ENCODE measurements around the gene NIN. TPM values are rescaled to one million over a fixed set of nuclear protein-coding genes. Genes with fewer than 3 reads are reported as not detected.

NIN gene
- total and polyA plus RNA-seq, 2 of the 4 experiments (the other 2 are of a cell fraction) = 15.2 to 98.4 TPM

DNA sequence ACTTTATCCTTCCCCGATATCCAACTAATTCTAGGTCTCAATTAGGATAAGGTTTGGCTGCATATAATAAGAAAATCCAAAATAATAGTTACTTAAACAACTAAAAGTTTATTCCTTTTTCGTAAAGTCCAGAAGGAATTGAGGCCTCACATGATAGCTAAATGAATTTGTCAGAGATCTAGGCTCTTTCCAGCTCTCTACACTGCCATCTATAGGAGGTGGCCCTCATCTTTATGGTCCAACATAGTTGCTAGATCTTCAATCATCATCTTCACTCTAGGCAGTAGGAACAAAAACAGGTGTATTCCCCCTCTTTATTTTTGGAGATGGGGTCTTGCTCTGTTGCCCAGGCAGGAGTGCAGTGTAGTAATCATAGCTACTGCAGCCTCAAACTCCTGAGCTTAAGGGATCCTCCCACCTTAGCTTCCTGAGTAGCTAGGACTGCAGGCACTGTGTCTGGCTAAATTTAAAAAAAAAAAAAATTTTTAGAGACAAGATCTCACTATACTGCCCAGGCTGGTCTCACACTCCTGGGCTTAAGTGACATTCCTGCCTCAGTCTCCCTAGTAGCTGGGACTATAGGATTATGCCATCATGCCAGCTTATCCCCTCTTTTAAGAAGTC, 116.4 kb downstream of the NIN start:
- H3K9me1 ChIP-seq (ENCODE audit: insufficient read depth, low read length) = no peaks in the 10 kb centered on the region; the same call in 1 of the 2 replicates
- ChIA-PET POLR2A (ENCODE audit: unreplicated experiment) (interaction anchor here (0.6 to 1.4 kb wide), 2 partner anchors 46 to 607 kb away, joined by 3 to 8 read pairs; partner anchors contain the start of gene SAV1), CTCF (interaction anchor here (0.6 to 2.5 kb wide), 10 partner anchors 9 to 167 kb away, joined by 3 to 8 read pairs (median 5); no protein-coding TSS in a partner anchor)
- no peak overlapping the region for H3K27ac ChIP-seq (ENCODE audit: insufficient read depth, low read length)
- H3K36me3 ChIP-seq (ENCODE audit: control insufficient read depth, insufficient read depth, low read length) = no peaks in the 10 kb centered on the region
- BruUV-seq (replicated peaks) = no TSS peak
- no peak overlapping the region for H3K4me2 ChIP-seq (ENCODE audit: low read depth, low read length)
- no peak overlapping the region for H4K5ac ChIP-seq (ENCODE audit: low read depth, low read length)
- DNase-seq (peak; percentile 38), ATAC-seq (ENCODE audit: low read depth) (peak; percentile 65)
- dilution Hi-C loops (cut with HindIII; ENCODE audit: low sequenced_read_pairs, unreplicated experiment) = no loop called here
- H2BK5ac ChIP-seq (ENCODE audit: low read depth, low read length, poor library complexity, severe bottlenecking) = no peak overlapping the region
- no CpG with 5 or more reads among the region's 2 CpGs for WGBS, 2 experiments (ENCODE audit: extremely low coverage in 2 of 2, insufficient read length in 1 of 2)
- no peak overlapping the region for H3K56ac ChIP-seq (ENCODE audit: extremely low read depth, insufficient read depth, low read length)
- TF ChIP-seq USF2 (IDR thresholded peaks at IDR 0.05; ENCODE audit: low read depth, low read length) (no peak), CTCF (conservative IDR thresholded peaks at IDR 0.05; ENCODE audit: low read depth, low read length) (peak; percentile 54), FOS (IDR thresholded peaks at IDR 0.05; ENCODE audit: low read depth, low read length) (no peak), CEBPB (IDR thresholded peaks at IDR 0.05; ENCODE audit: low read depth, low read length) (no peak), NFE2L2 (IDR thresholded peaks at IDR 0.05; ENCODE audit: low read depth, low read length) (no peak), MAFK (IDR thresholded peaks at IDR 0.05; ENCODE audit: low read depth, low read length) (no peak), MAZ (IDR thresholded peaks at IDR 0.05; ENCODE audit: borderline replicate concordance, low read depth, low read length) (no peak), RCOR1 (IDR thresholded peaks at IDR 0.05; ENCODE audit: insufficient replicate concordance, low read length) (no peak), RAD21 (IDR thresholded peaks at IDR 0.05; ENCODE audit: low read length) (peak; percentile 59), SMC3 (IDR thresholded peaks at IDR 0.05; ENCODE audit: low read depth, low read length) (peak; percentile 38), POLR2A (IDR thresholded peaks at IDR 0.05; ENCODE audit: low read depth, low read length) (no peak), BHLHE40 (IDR thresholded peaks at IDR 0.05; ENCODE audit: low read depth, low read length) (no peak), MXI1 (IDR thresholded peaks at IDR 0.05; ENCODE audit: borderline replicate concordance, low read depth, low read length) (no peak)
- TF ChIP-seq, protein P1, sequence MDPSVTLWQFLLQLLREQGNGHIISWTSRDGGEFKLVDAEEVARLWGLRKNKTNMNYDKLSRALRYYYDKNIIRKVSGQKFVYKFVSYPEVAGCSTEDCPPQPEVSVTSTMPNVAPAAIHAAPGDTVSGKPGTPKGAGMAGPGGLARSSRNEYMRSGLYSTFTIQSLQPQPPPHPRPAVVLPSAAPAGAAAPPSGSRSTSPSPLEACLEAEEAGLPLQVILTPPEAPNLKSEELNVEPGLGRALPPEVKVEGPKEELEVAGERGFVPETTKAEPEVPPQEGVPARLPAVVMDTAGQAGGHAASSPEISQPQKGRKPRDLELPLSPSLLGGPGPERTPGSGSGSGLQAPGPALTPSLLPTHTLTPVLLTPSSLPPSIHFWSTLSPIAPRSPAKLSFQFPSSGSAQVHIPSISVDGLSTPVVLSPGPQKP (IDR thresholded peaks at IDR 0.05; ENCODE audit: borderline replicate concordance, low read depth, low read length) = no peak
- in situ Hi-C loops (cut with MboI; ENCODE audit: low sequenced_read_pairs) = no loop called here
- H2BK15ac ChIP-seq (ENCODE audit: low read depth, low read length) = no peak overlapping the region
- intact Hi-C loops (cut with micrococcal nuclease) = no loop called here
- H3K9ac ChIP-seq (ENCODE audit: low read depth, low read length) = no peak overlapping the region
- H4K20me1 ChIP-seq (ENCODE audit: insufficient read depth, low read length) = no peaks in the 10 kb centered on the region
- no peak overlapping the region for H2BK20ac ChIP-seq (ENCODE audit: low read depth, low read length)
- H4K8ac ChIP-seq (ENCODE audit: low read depth in 2 of 2, low read length in 2 of 2) = no peak overlapping the region
- peaks cover 5% of the 10 kb centered on the region; the same call in 1 of the 2 replicates for H3K4me1 ChIP-seq (ENCODE audit: control insufficient read depth, insufficient read depth, low read length)
- H3K4ac ChIP-seq (ENCODE audit: low read depth, low read length) = no peak overlapping the region
- H2BK120ac ChIP-seq (ENCODE audit: low read depth, low read length) = no peak overlapping the region
- no peak overlapping the region for H3K4me3 ChIP-seq (ENCODE audit: insufficient read depth, low read depth, low read length)
- no peaks in the 10 kb centered on the region for H3K9me3 ChIP-seq (ENCODE audit: control insufficient read depth, insufficient read depth, low read length)
- no peak overlapping the region for H2AFZ ChIP-seq (replicated peaks; ENCODE audit: low read length, poor library complexity)
- H3K27me3 ChIP-seq (ENCODE audit: control insufficient read depth, insufficient read depth, low read length) = no peaks in the 10 kb centered on the region
- H2AK5ac ChIP-seq (ENCODE audit: low read depth, low read length) = no peak overlapping the region
- H3K79me1 ChIP-seq (ENCODE audit: low read depth in 1 of 2, low read length in 2 of 2) = 0 out of 4 replicates have a peak, but pooled peaks cover 0 to 5% of the 10 kb centered on the region in 2 experiments
- H4K91ac ChIP-seq (ENCODE audit: insufficient read depth, low read depth, low read length) = no peak overlapping the region
- no peak overlapping the region for H2AK9ac ChIP-seq (replicated peaks; ENCODE audit: low read depth, low read length, poor library complexity)
- H3K18ac ChIP-seq (ENCODE audit: low read depth, low read length) = no peak overlapping the region
- 0 out of 2 replicates have a peak overlapping the region, but pooled peaks have one; percentile 5 for H3K14ac ChIP-seq (replicated peaks; ENCODE audit: low read depth, low read length)
- H3K23ac ChIP-seq (ENCODE audit: low read depth, low read length) = no peak overlapping the region
